ENCODE data around the gene SYNRG. TPM values are rescaled to one million over a fixed set of nuclear protein-coding genes. Genes with fewer than 3 reads are reported as not detected.

Gene SYNRG
- total and polyA plus RNA-seq, 4 donors = 6.5 to 20.5 (median 15.9) TPM

DNA sequence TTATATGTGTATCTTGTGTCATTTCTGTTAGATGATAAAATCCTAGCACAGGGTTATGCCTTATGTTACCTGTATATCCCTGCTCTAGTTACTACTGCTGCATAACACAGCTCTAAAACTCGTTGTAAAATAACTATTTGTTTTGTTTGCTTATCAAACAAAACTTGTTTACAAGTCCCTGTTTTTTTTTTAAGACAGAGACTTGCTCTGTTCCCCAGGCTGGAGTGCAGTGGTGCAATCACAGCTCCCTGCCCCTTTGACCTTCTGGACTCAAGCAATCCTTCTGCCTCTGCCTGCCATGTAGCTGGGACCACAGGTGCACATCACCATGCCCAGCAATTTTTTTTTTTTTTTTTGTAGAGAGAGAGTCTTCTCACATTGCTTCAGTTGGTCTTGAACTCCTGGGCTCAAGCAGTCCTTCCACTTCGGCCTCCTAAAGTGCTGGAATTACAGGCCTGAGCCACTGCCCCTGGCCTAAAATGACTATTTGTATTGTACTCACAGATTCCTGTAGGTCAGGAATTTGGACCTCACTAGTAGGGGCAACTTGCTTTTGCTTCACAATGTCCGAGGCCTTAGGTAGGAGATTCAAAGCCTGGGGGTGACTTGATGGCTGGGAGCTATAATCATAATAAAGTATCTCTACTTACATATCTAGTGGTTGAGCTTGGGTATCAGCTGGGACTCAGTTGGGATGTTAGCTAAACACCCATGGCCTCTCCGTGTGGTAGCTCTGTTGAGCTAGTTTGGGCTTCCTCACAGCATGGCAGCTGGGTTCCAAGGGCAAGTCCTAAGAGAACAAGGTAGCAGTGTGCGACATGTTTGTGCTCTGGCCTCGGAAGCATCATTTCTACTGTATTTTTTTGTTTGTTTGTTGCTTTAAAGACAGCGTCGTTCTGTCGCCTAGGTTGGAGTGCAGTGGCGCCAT is 106.9 kb downstream of the SYNRG start:
- Histone ChIP-seq H3K27ac (ENCODE audit: low read depth in 1 of 2, low read length in 2 of 2) (peak overlapping the region; percentile 14 to 32), H3K4me3 (ENCODE audit: low read depth in 1 of 3, low read length in 3 of 3) (no peak overlapping the region), H3K27me3 (ENCODE audit: control insufficient read depth in 4 of 4, insufficient read depth in 4 of 4, low read length in 3 of 4) (no peaks in the 10 kb centered on the region), H3K36me3 (ENCODE audit: control insufficient read depth in 4 of 4, insufficient read depth in 3 of 4, low read depth in 1 of 4, low read length in 3 of 4) (no peaks in the 10 kb centered on the region), H3K9me3 (ENCODE audit: control insufficient read depth in 4 of 4, low read length in 3 of 4) (no peaks in the 10 kb centered on the region), H3K9ac (ENCODE audit: low read depth in 1 of 2, low read length in 2 of 2) (no peak overlapping the region), H3K4me1 (ENCODE audit: control insufficient read depth in 4 of 4, insufficient read depth in 4 of 4, low read length in 3 of 4) (peaks cover 9 to 42% (median 36%) of the 10 kb centered on the region in 4 donors)
- TF ChIP-seq FOXA2 (IDR thresholded peaks at IDR 0.05) = peak; percentile 80
- TF ChIP-seq RXRA (IDR thresholded peaks at IDR 0.05) = peak; percentile 83 to 90
- peak; percentile 70 for TF ChIP-seq NR2F2 (IDR thresholded peaks at IDR 0.05)
- TF ChIP-seq, protein P1, sequence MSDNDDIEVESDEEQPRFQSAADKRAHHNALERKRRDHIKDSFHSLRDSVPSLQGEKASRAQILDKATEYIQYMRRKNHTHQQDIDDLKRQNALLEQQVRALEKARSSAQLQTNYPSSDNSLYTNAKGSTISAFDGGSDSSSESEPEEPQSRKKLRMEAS (IDR thresholded peaks at IDR 0.05) = peak; percentile 79
- TF ChIP-seq HNF4A (conservative IDR thresholded peaks at IDR 0.05) = peak; percentile 98
- peak; percentile 83 to 86 for TF ChIP-seq JUND (IDR thresholded peaks at IDR 0.05)
- peak; percentile 17 to 38 for TF ChIP-seq RAD21 (IDR thresholded peaks at IDR 0.05)
- TF ChIP-seq, protein P2, sequence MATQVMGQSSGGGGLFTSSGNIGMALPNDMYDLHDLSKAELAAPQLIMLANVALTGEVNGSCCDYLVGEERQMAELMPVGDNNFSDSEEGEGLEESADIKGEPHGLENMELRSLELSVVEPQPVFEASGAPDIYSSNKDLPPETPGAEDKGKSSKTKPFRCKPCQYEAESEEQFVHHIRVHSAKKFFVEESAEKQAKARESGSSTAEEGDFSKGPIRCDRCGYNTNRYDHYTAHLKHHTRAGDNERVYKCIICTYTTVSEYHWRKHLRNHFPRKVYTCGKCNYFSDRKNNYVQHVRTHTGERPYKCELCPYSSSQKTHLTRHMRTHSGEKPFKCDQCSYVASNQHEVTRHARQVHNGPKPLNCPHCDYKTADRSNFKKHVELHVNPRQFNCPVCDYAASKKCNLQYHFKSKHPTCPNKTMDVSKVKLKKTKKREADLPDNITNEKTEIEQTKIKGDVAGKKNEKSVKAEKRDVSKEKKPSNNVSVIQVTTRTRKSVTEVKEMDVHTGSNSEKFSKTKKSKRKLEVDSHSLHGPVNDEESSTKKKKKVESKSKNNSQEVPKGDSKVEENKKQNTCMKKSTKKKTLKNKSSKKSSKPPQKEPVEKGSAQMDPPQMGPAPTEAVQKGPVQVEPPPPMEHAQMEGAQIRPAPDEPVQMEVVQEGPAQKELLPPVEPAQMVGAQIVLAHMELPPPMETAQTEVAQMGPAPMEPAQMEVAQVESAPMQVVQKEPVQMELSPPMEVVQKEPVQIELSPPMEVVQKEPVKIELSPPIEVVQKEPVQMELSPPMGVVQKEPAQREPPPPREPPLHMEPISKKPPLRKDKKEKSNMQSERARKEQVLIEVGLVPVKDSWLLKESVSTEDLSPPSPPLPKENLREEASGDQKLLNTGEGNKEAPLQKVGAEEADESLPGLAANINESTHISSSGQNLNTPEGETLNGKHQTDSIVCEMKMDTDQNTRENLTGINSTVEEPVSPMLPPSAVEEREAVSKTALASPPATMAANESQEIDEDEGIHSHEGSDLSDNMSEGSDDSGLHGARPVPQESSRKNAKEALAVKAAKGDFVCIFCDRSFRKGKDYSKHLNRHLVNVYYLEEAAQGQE (IDR thresholded peaks at IDR 0.05) = peak; percentile 41
- TF ChIP-seq GABPA (IDR thresholded peaks at IDR 0.05 in 1 of 2, conservative IDR thresholded peaks at IDR 0.05 in 1 of 2) = peak in 1 of 2 donors; percentile 17
- TF ChIP-seq YY1 (IDR thresholded peaks at IDR 0.05) = peak; percentile 73
- no peak for TF ChIP-seq CTCF (IDR thresholded peaks at IDR 0.05; ENCODE audit: low read depth, low read length, missing input control)
- no peak for TF ChIP-seq ATF3 (IDR thresholded peaks at IDR 0.05)
- peak; percentile 45 for TF ChIP-seq FOXA1 (IDR thresholded peaks at IDR 0.05)
- TF ChIP-seq HNF4G (IDR thresholded peaks at IDR 0.05) = peak; percentile 86
- no peak for TF ChIP-seq EGR1 (IDR thresholded peaks at IDR 0.05; ENCODE audit: low read depth in 2 of 2)
- TF ChIP-seq, protein P3, sequence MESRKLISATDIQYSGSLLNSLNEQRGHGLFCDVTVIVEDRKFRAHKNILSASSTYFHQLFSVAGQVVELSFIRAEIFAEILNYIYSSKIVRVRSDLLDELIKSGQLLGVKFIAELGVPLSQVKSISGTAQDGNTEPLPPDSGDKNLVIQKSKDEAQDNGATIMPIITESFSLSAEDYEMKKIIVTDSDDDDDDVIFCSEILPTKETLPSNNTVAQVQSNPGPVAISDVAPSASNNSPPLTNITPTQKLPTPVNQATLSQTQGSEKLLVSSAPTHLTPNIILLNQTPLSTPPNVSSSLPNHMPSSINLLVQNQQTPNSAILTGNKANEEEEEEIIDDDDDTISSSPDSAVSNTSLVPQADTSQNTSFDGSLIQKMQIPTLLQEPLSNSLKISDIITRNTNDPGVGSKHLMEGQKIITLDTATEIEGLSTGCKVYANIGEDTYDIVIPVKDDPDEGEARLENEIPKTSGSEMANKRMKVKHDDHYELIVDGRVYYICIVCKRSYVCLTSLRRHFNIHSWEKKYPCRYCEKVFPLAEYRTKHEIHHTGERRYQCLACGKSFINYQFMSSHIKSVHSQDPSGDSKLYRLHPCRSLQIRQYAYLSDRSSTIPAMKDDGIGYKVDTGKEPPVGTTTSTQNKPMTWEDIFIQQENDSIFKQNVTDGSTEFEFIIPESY (IDR thresholded peaks at IDR 0.05) = peak; percentile 81
- TF ChIP-seq SP1 (IDR thresholded peaks at IDR 0.05) = peak; percentile 84
- TF ChIP-seq TAF1 (conservative IDR thresholded peaks at IDR 0.05) = no peak
- 78% methylated on average over 10 of the region's 10 CpGs for WGBS
- no peak for DNase-seq (ENCODE audit: low spot score)

Data from liver (tissue), 9 donors.